Body of pancreas (tissue), 4 donors: ENCODE results near the gene PRODH.

ENCODE experiments used
- POLR2A ChIP-seq, 3 donors: fragments of 450-650 bp; IDR thresholded peaks; one replicate each; pipeline ENCODE4 v1.6.1; 2016; ENCODE audit warnings: antibody characterized with exemption in 3 of 3, mild to moderate bottlenecking in 2 of 3
- TF ChIP-seq, protein P1 (sequence below), 7 experiments: fragments of 450-650 bp in 4 of 7; fragments of 200-600 bp in 3 of 7; sonication (generic) in 3 of 7; IDR thresholded peaks; one replicate each; pipeline ENCODE4 v1.5.1; 2016 to 2019; ENCODE audit warnings: antibody characterized with exemption in 7 of 7

DNA sequence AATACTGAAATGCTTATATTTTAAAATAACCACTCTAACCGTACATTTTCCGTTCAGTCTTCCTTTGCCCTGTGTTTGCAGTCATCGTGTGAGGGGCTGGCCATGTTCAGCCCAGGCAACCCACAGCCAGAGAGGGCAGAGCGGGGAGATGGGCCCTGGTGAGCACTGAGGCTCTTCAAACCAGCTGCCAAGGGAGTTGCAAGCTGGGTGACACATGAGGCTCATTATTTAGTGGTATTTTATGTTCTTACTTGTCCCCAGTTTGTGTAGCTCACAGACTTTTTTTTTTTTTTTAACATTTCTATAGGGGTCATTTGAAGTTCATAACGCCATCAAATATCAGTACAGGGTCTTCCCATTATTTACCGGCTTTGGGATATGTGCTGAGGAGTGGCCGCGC lies 48.0 kb downstream of the PRODH start:
- TF ChIP-seq, protein P1, sequence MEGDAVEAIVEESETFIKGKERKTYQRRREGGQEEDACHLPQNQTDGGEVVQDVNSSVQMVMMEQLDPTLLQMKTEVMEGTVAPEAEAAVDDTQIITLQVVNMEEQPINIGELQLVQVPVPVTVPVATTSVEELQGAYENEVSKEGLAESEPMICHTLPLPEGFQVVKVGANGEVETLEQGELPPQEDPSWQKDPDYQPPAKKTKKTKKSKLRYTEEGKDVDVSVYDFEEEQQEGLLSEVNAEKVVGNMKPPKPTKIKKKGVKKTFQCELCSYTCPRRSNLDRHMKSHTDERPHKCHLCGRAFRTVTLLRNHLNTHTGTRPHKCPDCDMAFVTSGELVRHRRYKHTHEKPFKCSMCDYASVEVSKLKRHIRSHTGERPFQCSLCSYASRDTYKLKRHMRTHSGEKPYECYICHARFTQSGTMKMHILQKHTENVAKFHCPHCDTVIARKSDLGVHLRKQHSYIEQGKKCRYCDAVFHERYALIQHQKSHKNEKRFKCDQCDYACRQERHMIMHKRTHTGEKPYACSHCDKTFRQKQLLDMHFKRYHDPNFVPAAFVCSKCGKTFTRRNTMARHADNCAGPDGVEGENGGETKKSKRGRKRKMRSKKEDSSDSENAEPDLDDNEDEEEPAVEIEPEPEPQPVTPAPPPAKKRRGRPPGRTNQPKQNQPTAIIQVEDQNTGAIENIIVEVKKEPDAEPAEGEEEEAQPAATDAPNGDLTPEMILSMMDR (IDR thresholded peaks at IDR 0.05) = no peak
- no peak for TF ChIP-seq POLR2A (IDR thresholded peaks at IDR 0.05)
